RWPE2 (cell line): Measurements from ENCODE around the gene RC3H1.
A peak's percentile ranks its signal among the peaks of the same experiment; 100 is the strongest.

Source experiments
- ATAC-seq: fragments of 200-7000 bp; cut with Tn5 transposase; 3 replicates; pipeline ENCODE4 v1.9.1; 2021; ENCODE audit warnings: low read depth
- DNase-seq: peaks from one replicate; pipeline ENCODE4 v3.0.0-alpha.2; 2020; ENCODE audit warnings: low spot score
- H3K27ac ChIP-seq: fragments of 450-650 bp; 2 replicates; pipeline ENCODE4 v1.5.1; 2017; ENCODE audit warnings: mild to moderate bottlenecking; ENCODE audit not compliant: poor library complexity, severe bottlenecking
- H3K27me3 ChIP-seq: fragments of 250-450 bp; sonication (Bioruptor Pico); 2 replicates; pipeline ENCODE4 v1.5.1; 2021; ENCODE audit warnings: mild to moderate bottlenecking, moderate library complexity; ENCODE audit not compliant: insufficient read depth, poor library complexity, severe bottlenecking
- H3K36me3 ChIP-seq: fragments of 250-450 bp; sonication (Bioruptor Pico); 2 replicates; pipeline ENCODE4 v1.5.1; 2020; ENCODE audit warnings: low read depth, mild to moderate bottlenecking, moderate library complexity
- H3K4me1 ChIP-seq: fragments of 250-450 bp; sonication (Bioruptor Pico); 2 replicates; pipeline ENCODE4 v1.5.1; 2021; ENCODE audit warnings: mild to moderate bottlenecking, moderate library complexity; ENCODE audit not compliant: insufficient read depth, poor library complexity, severe bottlenecking
- H3K4me3 ChIP-seq: fragments of 250-450 bp; sonication (Bioruptor Pico); 2 replicates; pipeline ENCODE4 v1.5.1; 2021; ENCODE audit warnings: mild to moderate bottlenecking, moderate library complexity; ENCODE audit not compliant: severe bottlenecking
- H3K9me3 ChIP-seq: fragments of 250-450 bp; sonication (Bioruptor Pico); 2 replicates; pipeline ENCODE4 v1.5.1; 2021; ENCODE audit warnings: mild to moderate bottlenecking, moderate library complexity; ENCODE audit not compliant: severe bottlenecking
- CTCF ChIP-seq: fragments of 450-650 bp; IDR thresholded peaks from one replicate; pipeline ENCODE4 v1.5.1; 2017; ENCODE audit warnings: mild to moderate bottlenecking, moderate library complexity; ENCODE audit not compliant: poor library complexity, severe bottlenecking

Gene RC3H1

GRCh38 chr1:173960625-173961024 lies 61.5 kb downstream of the RC3H1 start:
- H3K27ac ChIP-seq: no peak overlapping the region
- DNase-seq: no peak
- ATAC-seq: no peak
- H3K4me3 ChIP-seq: no peak overlapping the region
- H3K36me3 ChIP-seq: peaks cover 86% of the 10 kb centered on the region
- no peak for TF ChIP-seq CTCF
- H3K9me3 ChIP-seq: no peaks in the 10 kb centered on the region
- no peaks in the 10 kb centered on the region for H3K4me1 ChIP-seq
- no peaks in the 10 kb centered on the region for H3K27me3 ChIP-seq

GRCh38 chr1:173954179-173954578 lies 68.0 kb downstream of the RC3H1 start:
- H3K4me1 ChIP-seq: no peaks in the 10 kb centered on the region
- H3K27ac ChIP-seq: no peak overlapping the region
- no peak overlapping the region for H3K4me3 ChIP-seq
- no peak for TF ChIP-seq CTCF
- no peaks in the 10 kb centered on the region for H3K27me3 ChIP-seq
- H3K36me3 ChIP-seq: peaks cover 69% of the 10 kb centered on the region
- H3K9me3 ChIP-seq: no peaks in the 10 kb centered on the region
- DNase-seq (no peak), ATAC-seq (no peak)

GRCh38 chr1:173948594-173948993 lies 73.6 kb downstream of the RC3H1 start:
- H3K27ac ChIP-seq: no peak overlapping the region
- no peaks in the 10 kb centered on the region for H3K27me3 ChIP-seq
- DNase-seq (no peak), ATAC-seq (no peak)
- peaks cover 12% of the 10 kb centered on the region for H3K4me1 ChIP-seq
- no peak for TF ChIP-seq CTCF
- H3K36me3 ChIP-seq: peaks cover 77% of the 10 kb centered on the region
- H3K4me3 ChIP-seq: no peak overlapping the region
- no peaks in the 10 kb centered on the region for H3K9me3 ChIP-seq

GRCh38 chr1:173946380-173946921 lies 75.7 kb downstream of the RC3H1 start:
- Histone ChIP-seq H3K27me3 (no peaks in the 10 kb centered on the region), H3K27ac (peak overlapping the region; percentile 22), H3K36me3 (peaks cover 79% of the 10 kb centered on the region), H3K4me3 (no peak overlapping the region), H3K4me1 (peaks cover 12% of the 10 kb centered on the region), H3K9me3 (no peaks in the 10 kb centered on the region)
- ATAC-seq (peak; percentile 88), DNase-seq (no peak)
- TF ChIP-seq CTCF: no peak

- Histone ChIP-seq H3K36me3 (peaks cover 80% of the 10 kb centered on the region), H3K4me3 (no peak overlapping the region)
- TF ChIP-seq CTCF: no peak
These were observed 85.1 kb downstream of the RC3H1 start for GRCh38 chr1:173937062-173937461.

More at GRCh38 chr1:173937062-173937461, 85.1 kb downstream of the RC3H1 start:
- H3K9me3 ChIP-seq: no peaks in the 10 kb centered on the region
- no peaks in the 10 kb centered on the region for H3K4me1 ChIP-seq
- H3K27ac ChIP-seq: no peak overlapping the region
- H3K27me3 ChIP-seq: no peaks in the 10 kb centered on the region
- no peak for ATAC-seq
- no peak for DNase-seq
